Neuron (in vitro differentiated cells): ENCODE results near the gene PCP4L1.
A peak's percentile ranks its signal among the peaks of the same experiment; 100 is the strongest.
"Not testable (repeated sequence)": the region's sequence is repeated elsewhere in the genome, so short reads cannot be mapped to it uniquely, and the experiment has no call there.

Source experiments
- H2AFZ ChIP-seq: one replicate; pipeline ENCODE4 v1.6.1; 2013; ENCODE audit warnings: low read depth, mild to moderate bottlenecking, inconsistent platforms, low read length, moderate library complexity
- H3K27me3 ChIP-seq: one replicate; pipeline ENCODE4 v1.6.1; 2013; ENCODE audit warnings: low read length; ENCODE audit not compliant: insufficient read depth
- H3K36me3 ChIP-seq: one replicate; pipeline ENCODE4 v1.6.1; 2013; ENCODE audit warnings: low read length; ENCODE audit not compliant: insufficient read depth
- H3K4me1 ChIP-seq: one replicate; pipeline ENCODE4 v1.6.1; 2013; ENCODE audit warnings: low read length; ENCODE audit not compliant: insufficient read depth
- H3K4me3 ChIP-seq: 2 replicates; pipeline ENCODE4 v1.5.1; 2013; ENCODE audit warnings: mild to moderate bottlenecking, low read length, moderate library complexity
- H3K9me3 ChIP-seq: one replicate; pipeline ENCODE4 v1.6.1; 2013; ENCODE audit warnings: low read length

Gene PCP4L1

DNA sequence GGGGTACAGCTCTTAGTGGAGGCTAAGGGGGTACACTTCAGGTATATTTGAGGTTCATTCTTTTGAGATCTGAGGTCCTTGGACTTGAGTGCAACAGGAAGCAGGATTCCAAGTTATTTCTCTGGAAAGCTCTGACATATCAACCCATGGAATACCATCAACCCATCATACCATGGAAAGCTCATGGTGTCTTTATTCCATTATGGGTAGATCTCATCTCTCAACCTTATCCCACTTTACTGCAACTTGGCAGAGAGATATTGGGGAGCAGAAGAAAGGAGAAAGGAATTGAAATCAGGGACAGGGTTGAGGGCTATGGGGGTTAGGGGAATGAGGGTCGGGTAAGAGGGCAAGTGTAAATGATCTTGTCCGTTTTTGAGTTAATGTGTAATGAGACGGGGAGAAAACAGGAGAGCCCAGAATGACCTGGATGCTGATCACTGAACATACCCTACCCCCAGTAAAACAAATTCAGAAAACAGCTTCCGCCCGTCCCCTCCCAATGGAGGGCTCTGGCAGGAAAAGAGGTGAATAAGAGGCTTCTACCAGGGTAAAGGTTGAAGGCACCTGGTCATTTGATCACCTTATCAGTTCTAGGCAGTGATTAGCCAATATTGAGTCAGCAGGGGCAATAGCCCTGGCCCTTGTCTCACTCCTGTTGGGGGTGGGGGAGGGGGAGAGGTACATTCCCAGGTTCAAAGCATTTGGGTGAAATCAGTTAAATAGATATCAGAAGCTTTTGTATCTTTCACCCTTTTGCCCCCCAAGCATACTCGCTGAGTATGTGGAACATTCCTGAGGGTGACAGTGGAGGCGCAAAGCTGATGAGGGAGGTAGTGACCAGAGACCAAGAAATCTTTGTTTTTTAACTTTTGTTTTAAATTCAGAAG is 34.5 kb upstream of the PCP4L1 start:
- Histone ChIP-seq H3K4me1 (peaks cover 10% of the 10 kb centered on the region), H3K27me3 (no peaks in the 10 kb centered on the region), H3K36me3 (peaks cover 13% of the 10 kb centered on the region), H3K9me3 (no peaks in the 10 kb centered on the region), H2AFZ (no peak overlapping the region), H3K4me3 (no peak overlapping the region)

DNA sequence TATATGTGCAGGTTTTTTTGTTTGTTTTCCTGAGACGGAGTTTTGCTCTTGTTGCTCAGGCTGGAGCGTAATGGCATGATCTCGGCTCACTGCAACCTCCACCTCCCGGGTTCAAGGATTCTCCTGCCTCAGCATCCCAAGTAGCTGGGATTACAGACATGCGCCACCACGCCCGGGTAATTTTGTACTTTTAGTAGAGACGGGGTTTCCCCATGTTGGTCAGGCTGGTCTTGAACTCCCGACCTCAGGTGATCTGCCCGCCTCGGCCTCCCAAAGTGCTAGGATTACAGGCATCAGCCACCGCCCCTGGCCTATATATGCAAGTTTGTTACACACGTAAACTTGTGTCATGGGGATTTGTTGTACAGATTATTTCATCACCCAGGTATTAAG is 33.9 kb upstream of the PCP4L1 start:
- not testable (repeated sequence) for H3K4me1 ChIP-seq, H2AFZ ChIP-seq, H3K9me3 ChIP-seq, H3K4me3 ChIP-seq, H3K27me3 ChIP-seq
- H3K36me3 ChIP-seq, result peaks cover 18% of the 10 kb centered on the region

DNA sequence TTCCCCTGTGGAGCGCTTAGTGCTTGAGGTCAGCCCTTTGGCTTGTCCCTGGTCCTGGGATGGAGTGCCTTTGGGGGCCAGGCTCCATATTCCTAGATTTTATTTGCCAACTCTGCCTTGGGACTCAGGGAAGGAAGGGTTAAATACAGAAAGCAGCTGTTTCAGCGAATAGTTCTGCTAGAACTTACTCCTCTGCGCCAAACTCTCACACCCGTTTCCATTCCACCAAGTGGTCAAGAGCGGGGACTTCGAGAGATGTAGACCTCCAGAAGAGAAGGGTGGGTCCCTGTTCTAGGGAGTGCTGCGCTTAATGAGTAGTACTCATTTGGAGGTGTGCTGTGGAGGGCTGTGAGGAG is 33.4 kb upstream of the PCP4L1 start:
- Histone ChIP-seq H3K27me3 (no peaks in the 10 kb centered on the region), H3K9me3 (no peaks in the 10 kb centered on the region), H3K4me1 (peaks cover 10% of the 10 kb centered on the region), H2AFZ (peak overlapping the region; percentile 35), H3K36me3 (peaks cover 19% of the 10 kb centered on the region), H3K4me3 (no peak overlapping the region)

- no peaks in the 10 kb centered on the region for H3K27me3 ChIP-seq
- H3K36me3 ChIP-seq, result peaks cover 19% of the 10 kb centered on the region
- peak within 1 kb of the TSS; percentile 90 for H3K4me3 ChIP-seq
- H3K4me1 ChIP-seq, result peaks cover 10% of the 10 kb centered on the region
- peak within 1 kb of the TSS; percentile 52 for H2AFZ ChIP-seq
- H3K9me3 ChIP-seq, result no peaks in the 10 kb centered on the region
Observed at GRCh38 chr1:161225534-161226319, 32.8 kb upstream of the PCP4L1 start, which contains the start of gene TOMM40L. TSS of gene TOMM40L (plus strand) at chr1:161226060. CDS start at chr1:161226490, 430 bp downstream.

DNA sequence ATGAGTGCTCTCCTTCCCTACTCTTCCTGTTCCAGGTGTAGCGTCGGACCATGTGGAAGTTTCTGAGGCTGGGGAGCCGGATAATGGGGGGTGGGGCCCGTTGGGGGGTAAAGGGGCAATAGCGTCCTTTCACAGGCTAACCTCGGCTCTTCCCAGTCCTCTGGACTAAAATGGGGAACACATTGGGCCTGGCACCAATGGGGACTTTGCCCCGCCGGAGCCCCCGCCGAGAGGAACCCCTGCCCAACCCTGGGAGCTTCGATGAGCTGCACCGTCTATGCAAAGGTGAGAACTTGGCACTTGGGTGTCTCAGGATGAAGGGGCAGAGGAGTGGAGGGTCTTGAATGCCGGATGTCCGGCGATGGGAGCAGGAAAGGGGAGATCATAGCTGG is 32.2 kb upstream of the PCP4L1 start:
- no peaks in the 10 kb centered on the region for H3K27me3 ChIP-seq
- H3K4me1 ChIP-seq, result peaks cover 10% of the 10 kb centered on the region
- H3K36me3 ChIP-seq, result peaks cover 19% of the 10 kb centered on the region
- H3K9me3 ChIP-seq, result no peaks in the 10 kb centered on the region
- H3K4me3 ChIP-seq, result peak overlapping the region; percentile 90
- peak overlapping the region; percentile 52 for H2AFZ ChIP-seq

- peak overlapping the region; percentile 52 for H2AFZ ChIP-seq
- H3K9me3 ChIP-seq, result no peaks in the 10 kb centered on the region
- no peaks in the 10 kb centered on the region for H3K27me3 ChIP-seq
- H3K36me3 ChIP-seq, result peaks cover 19% of the 10 kb centered on the region
- peak overlapping the region; percentile 90 for H3K4me3 ChIP-seq
- peaks cover 10% of the 10 kb centered on the region for H3K4me1 ChIP-seq
Observed at GRCh38 chr1:161226759-161227158, 31.8 kb upstream of the PCP4L1 start.

GRCh38 chr1:161227196-161227871 is 31.2 kb upstream of the PCP4L1 start:
- Histone ChIP-seq H3K9me3 (no peaks in the 10 kb centered on the region), H3K4me1 (peaks cover 10% of the 10 kb centered on the region), H3K4me3 (peak overlapping the region; percentile 90), H3K36me3 (peaks cover 19% of the 10 kb centered on the region), H3K27me3 (no peaks in the 10 kb centered on the region), H2AFZ (peak overlapping the region; percentile 52)

DNA sequence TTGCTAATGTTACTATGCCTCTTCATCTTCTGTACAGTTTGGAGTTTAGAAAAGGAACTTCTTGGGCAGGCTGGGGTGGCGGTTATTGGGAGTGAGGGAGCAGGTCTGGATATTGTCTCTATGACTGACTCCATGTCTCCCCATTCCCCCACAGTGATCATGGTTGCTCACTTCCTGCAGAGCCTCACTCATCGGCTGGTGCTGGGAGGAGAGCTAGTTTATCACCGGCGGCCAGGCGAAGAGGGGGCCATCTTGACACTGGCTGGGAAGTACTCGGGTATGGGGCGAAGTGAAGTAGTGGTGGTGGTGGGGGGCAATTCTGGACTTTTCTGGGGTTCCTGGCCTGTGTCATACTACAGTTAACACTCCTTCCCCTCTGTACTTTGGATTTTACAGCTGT is 30.5 kb upstream of the PCP4L1 start:
- H3K36me3 ChIP-seq, result peaks cover 19% of the 10 kb centered on the region
- H3K4me1 ChIP-seq, result peaks cover 10% of the 10 kb centered on the region
- no peaks in the 10 kb centered on the region for H3K27me3 ChIP-seq
- H3K4me3 ChIP-seq, result no peak overlapping the region
- no peak overlapping the region for H2AFZ ChIP-seq
- H3K9me3 ChIP-seq, result no peaks in the 10 kb centered on the region

GRCh38 chr1:161229896-161230295 is 28.6 kb upstream of the PCP4L1 start:
- no peaks in the 10 kb centered on the region for H3K9me3 ChIP-seq
- H3K36me3 ChIP-seq, result peaks cover 19% of the 10 kb centered on the region
- H3K27me3 ChIP-seq, result no peaks in the 10 kb centered on the region
- H3K4me1 ChIP-seq, result peaks cover 10% of the 10 kb centered on the region
- H2AFZ ChIP-seq, result no peak overlapping the region
- no peak overlapping the region for H3K4me3 ChIP-seq

DNA sequence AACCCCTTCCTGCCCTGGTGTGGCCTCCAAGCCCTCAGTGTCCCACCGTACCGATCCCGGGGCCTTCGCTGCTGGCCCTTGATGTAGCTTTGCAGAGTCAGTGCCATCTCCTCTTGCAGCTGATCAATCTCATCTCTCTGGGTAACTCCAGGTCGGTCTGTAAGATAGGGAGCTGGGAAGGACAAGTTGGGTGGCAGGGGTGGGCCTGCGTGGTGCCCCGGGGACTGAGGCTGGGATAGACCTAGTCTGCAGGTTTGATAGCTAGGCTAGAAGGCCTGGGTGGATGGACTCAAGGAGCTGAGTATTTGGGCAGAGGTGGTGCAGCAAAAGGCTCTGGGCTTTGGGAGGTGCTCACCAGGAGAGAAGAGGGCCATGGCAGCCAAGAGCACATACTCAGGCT is 27.8 kb upstream of the PCP4L1 start:
- no peaks in the 10 kb centered on the region for H3K27me3 ChIP-seq
- H3K36me3 ChIP-seq, result peaks cover 19% of the 10 kb centered on the region
- peaks cover 10% of the 10 kb centered on the region for H3K4me1 ChIP-seq
- no peak overlapping the region for H3K4me3 ChIP-seq
- no peak overlapping the region for H2AFZ ChIP-seq
- no peaks in the 10 kb centered on the region for H3K9me3 ChIP-seq

DNA sequence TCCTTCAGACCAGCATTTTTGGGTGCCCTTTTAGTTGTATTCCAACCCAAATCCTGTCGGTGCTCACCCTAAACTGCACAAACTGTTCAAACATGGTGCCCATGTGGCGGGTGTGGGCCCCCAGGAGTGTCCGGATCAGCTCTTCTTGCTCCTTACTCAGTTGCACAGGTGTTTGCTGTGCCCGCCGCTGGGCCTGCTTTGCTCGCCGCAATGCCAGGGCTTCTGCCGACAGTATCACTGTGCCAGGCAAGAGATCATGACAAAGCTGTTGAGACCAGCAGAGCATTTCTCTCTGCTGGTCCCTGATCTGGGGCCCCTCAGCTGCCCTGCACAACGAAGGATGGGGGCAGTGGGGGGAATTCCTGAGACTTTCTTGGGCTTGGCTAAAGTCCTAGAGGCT is 25.4 kb upstream of the PCP4L1 start:
- H3K27me3 ChIP-seq, result no peaks in the 10 kb centered on the region
- H3K36me3 ChIP-seq, result peaks cover 16% of the 10 kb centered on the region
- H2AFZ ChIP-seq, result no peak overlapping the region
- no peak overlapping the region for H3K4me3 ChIP-seq
- no peaks in the 10 kb centered on the region for H3K9me3 ChIP-seq
- no peaks in the 10 kb centered on the region for H3K4me1 ChIP-seq

GRCh38 chr1:161235957-161236775 is 22.4 kb upstream of the PCP4L1 start:
- Histone ChIP-seq H2AFZ (no peak overlapping the region), H3K9me3 (no peaks in the 10 kb centered on the region), H3K36me3 (no peaks in the 10 kb centered on the region), H3K27me3 (no peaks in the 10 kb centered on the region), H3K4me3 (no peak overlapping the region), H3K4me1 (no peaks in the 10 kb centered on the region)
